Fibroblast of lung (primary cell): ENCODE data around the gene ANKS6.

Experiments used
- CTCF ChIP-seq, 2 donors: IDR thresholded peaks in 1 of 2; conservative IDR thresholded peaks in 1 of 2; 1 replicate in 1 of 2; 2 replicates in 1 of 2; pipeline ENCODE4 v1.5.1; 2011 to 2012; ENCODE audit warnings: low read length in 2 of 2, control low read depth in 1 of 2, inconsistent platforms in 1 of 2, low read depth in 1 of 2, mild to moderate bottlenecking in 1 of 2
- EZH2 ChIP-seq: IDR thresholded peaks from 2 replicates; pipeline ENCODE4 v1.5.1; 2012; ENCODE audit warnings: low read length, control low read depth, mild to moderate bottlenecking; ENCODE audit errors: missing control alignments

- TF ChIP-seq CTCF (conservative IDR thresholded peaks at IDR 0.05 in 1 of 2, IDR thresholded peaks at IDR 0.05 in 1 of 2; ENCODE audit: low read depth in 1 of 2, low read length in 2 of 2) (no peak), EZH2 (no peak)
These were observed 4.5 kb downstream of the ANKS6 start for GRCh38 chr9:98791608-98792490.
